ENCODE data around the gene SLC35G4.

Gene SLC35G4

DNA sequence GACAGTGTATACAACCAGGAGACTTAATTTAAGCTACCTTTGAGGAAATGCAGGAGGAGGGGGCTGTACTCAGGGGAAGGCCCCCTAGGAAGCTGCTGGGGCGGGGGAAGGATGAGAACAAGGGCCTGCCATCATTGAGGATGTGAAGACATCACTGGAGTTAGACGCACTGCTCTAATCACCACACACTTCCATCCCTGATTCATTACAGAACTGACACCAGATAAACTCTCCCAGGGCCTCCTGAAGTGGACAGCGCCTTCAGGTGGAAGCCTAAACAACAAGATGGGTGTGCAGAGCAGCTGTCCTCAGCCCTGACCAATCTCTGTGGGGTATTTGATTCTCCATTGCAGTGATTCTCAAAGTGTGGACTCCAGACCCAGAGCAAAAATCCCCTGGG is 30.6 kb upstream of the SLC35G4 start:
- no peak for TF ChIP-seq EZH2 (IDR thresholded peaks at IDR 0.05; ENCODE audit: borderline replicate concordance, low read length)
- TF ChIP-seq, protein P1, sequence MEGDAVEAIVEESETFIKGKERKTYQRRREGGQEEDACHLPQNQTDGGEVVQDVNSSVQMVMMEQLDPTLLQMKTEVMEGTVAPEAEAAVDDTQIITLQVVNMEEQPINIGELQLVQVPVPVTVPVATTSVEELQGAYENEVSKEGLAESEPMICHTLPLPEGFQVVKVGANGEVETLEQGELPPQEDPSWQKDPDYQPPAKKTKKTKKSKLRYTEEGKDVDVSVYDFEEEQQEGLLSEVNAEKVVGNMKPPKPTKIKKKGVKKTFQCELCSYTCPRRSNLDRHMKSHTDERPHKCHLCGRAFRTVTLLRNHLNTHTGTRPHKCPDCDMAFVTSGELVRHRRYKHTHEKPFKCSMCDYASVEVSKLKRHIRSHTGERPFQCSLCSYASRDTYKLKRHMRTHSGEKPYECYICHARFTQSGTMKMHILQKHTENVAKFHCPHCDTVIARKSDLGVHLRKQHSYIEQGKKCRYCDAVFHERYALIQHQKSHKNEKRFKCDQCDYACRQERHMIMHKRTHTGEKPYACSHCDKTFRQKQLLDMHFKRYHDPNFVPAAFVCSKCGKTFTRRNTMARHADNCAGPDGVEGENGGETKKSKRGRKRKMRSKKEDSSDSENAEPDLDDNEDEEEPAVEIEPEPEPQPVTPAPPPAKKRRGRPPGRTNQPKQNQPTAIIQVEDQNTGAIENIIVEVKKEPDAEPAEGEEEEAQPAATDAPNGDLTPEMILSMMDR (IDR thresholded peaks at IDR 0.05; ENCODE audit: low read length), result no peak
- H3K9me3 ChIP-seq (ENCODE audit: low read length), result no peaks in the 10 kb centered on the region

DNA sequence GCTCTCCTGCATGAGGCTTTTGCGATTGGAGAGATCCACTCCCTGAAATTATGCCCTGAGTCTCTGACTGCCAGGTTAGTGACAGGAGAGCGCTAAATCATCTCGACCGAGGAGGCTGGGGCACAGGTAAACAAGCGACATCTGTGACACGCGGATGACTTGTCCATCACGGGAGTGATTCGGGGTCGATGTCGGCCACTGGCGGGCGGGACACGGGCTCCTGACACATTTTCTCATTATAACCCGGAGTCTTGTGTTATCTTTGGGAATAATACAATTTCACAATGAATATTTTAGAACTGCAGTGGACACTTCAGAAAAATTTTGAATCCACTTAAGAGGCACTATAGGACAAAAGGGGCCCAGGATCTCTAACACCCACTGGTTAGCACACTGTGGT is 29.5 kb upstream of the SLC35G4 start:
- H3K9ac ChIP-seq (ENCODE audit: low read length), result no peak overlapping the region
- H3F3A ChIP-seq (ENCODE audit: insufficient read depth, low read length), result no peaks in the 10 kb centered on the region
- H3K4me1 ChIP-seq (ENCODE audit: insufficient read depth, low read length, severe bottlenecking), result no peaks in the 10 kb centered on the region
- H3K36me3 ChIP-seq (ENCODE audit: insufficient read depth, low read length), result no peaks in the 10 kb centered on the region
- H3K79me2 ChIP-seq (ENCODE audit: insufficient read depth, low read length), result no peaks in the 10 kb centered on the region
- no peaks in the 10 kb centered on the region for H3K9me2 ChIP-seq (ENCODE audit: low read depth, low read length)
- H2AFZ ChIP-seq (ENCODE audit: low read length), result no peak overlapping the region
- no peaks in the 10 kb centered on the region for H4K20me1 ChIP-seq (ENCODE audit: insufficient read depth, low read length)
- H3K27me3 ChIP-seq (ENCODE audit: insufficient read depth, low read length), result no peaks in the 10 kb centered on the region
- no peak overlapping the region for H3K4me2 ChIP-seq (ENCODE audit: low read length)
- H3K9me3 ChIP-seq (ENCODE audit: low read length), result no peaks in the 10 kb centered on the region
- TF ChIP-seq, protein P1 (IDR thresholded peaks at IDR 0.05; ENCODE audit: low read length), result no peak
- no peak for TF ChIP-seq EZH2 (IDR thresholded peaks at IDR 0.05; ENCODE audit: borderline replicate concordance, low read length)
- H3K27ac ChIP-seq (ENCODE audit: low read depth, low read length, poor library complexity, severe bottlenecking), result no peak overlapping the region
- H3K4me3 ChIP-seq (ENCODE audit: low read depth, low read length, poor library complexity, severe bottlenecking), result no peak overlapping the region

More for the DNA sequence above, 30.6 kb upstream of the SLC35G4 start:
- Histone ChIP-seq H3K79me2 (ENCODE audit: insufficient read depth, low read length) (no peaks in the 10 kb centered on the region), H3F3A (ENCODE audit: insufficient read depth, low read length) (no peaks in the 10 kb centered on the region), H3K9ac (ENCODE audit: low read length) (no peak overlapping the region), H3K27me3 (ENCODE audit: insufficient read depth, low read length) (no peaks in the 10 kb centered on the region), H2AFZ (ENCODE audit: low read length) (no peak overlapping the region), H3K4me2 (ENCODE audit: low read length) (no peak overlapping the region), H3K4me1 (ENCODE audit: insufficient read depth, low read length, severe bottlenecking) (no peaks in the 10 kb centered on the region), H3K27ac (ENCODE audit: low read depth, low read length, poor library complexity, severe bottlenecking) (no peak overlapping the region), H3K36me3 (ENCODE audit: insufficient read depth, low read length) (no peaks in the 10 kb centered on the region), H3K4me3 (ENCODE audit: low read depth, low read length, poor library complexity, severe bottlenecking) (no peak overlapping the region), H4K20me1 (ENCODE audit: insufficient read depth, low read length) (no peaks in the 10 kb centered on the region), H3K9me2 (ENCODE audit: low read depth, low read length) (no peaks in the 10 kb centered on the region)

DNA sequence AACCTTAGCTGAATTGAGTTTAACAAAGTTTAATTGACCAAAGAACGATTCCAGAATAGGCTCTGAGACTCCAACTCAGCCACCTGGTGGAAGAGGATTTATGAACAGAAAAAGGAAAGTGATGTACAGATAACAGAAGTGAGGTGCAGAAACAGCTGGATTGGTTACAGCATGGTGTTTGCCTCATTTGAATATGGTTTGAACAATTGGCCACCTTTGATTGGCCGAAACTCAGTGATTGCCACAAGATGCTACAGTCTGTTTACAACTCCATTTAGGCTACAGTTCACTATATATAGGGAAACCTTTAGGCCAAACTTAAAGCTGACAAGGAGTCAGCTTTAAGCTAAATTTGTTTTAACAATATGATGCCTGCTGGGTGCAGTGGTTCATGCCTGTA is 28.1 kb upstream of the SLC35G4 start:
- TF ChIP-seq, protein P1 (IDR thresholded peaks at IDR 0.05; ENCODE audit: low read length), result no peak
- TF ChIP-seq EZH2 (IDR thresholded peaks at IDR 0.05; ENCODE audit: borderline replicate concordance, low read length), result no peak
- Histone ChIP-seq H3K9me2 (ENCODE audit: low read depth, low read length) (no peaks in the 10 kb centered on the region), H3F3A (ENCODE audit: insufficient read depth, low read length) (no peaks in the 10 kb centered on the region), H3K4me3 (ENCODE audit: low read depth, low read length, poor library complexity, severe bottlenecking) (no peak overlapping the region), H3K4me1 (ENCODE audit: insufficient read depth, low read length, severe bottlenecking) (no peaks in the 10 kb centered on the region), H3K4me2 (ENCODE audit: low read length) (no peak overlapping the region), H4K20me1 (ENCODE audit: insufficient read depth, low read length) (no peaks in the 10 kb centered on the region), H3K36me3 (ENCODE audit: insufficient read depth, low read length) (no peaks in the 10 kb centered on the region), H3K79me2 (ENCODE audit: insufficient read depth, low read length) (no peaks in the 10 kb centered on the region), H2AFZ (ENCODE audit: low read length) (no peak overlapping the region), H3K27me3 (ENCODE audit: insufficient read depth, low read length) (no peaks in the 10 kb centered on the region), H3K27ac (ENCODE audit: low read depth, low read length, poor library complexity, severe bottlenecking) (no peak overlapping the region), H3K9me3 (ENCODE audit: low read length) (no peaks in the 10 kb centered on the region), H3K9ac (ENCODE audit: low read length) (no peak overlapping the region)

All from OCI-LY1 (cell line).